SHP77 (cell line): ENCODE results near the gene SLC35F4.

Experiments
- DNase-seq, 2 experiments: peaks; one replicate each; lab custom pipeline; 2025; lab: John Stamatoyannopoulos, UW

SLC35F4 gene

GRCh38 chr14:57848353-57848752 is 17.5 kb downstream of the SLC35F4 start:
- DNase-seq = no peak

DNA sequence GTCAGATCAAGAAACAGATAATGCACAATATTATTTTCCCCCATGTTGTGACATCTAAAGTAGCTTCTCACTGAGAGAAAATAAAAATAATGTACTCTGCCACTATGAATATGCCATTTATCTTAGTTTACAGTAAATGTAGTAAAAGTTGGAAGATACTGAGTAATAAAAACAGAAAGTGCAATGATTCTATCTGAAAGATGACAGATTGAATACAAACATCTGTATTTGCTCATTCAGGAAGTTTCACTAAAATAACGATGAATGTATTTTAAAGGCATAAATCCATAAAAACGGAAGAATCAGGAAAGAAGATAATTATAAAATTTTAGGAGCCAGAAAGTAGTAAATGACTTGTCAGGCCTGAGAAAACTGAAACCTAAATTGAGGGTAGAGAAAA is 18.2 kb downstream of the SLC35F4 start:
- DNase-seq = no peak

GRCh38 chr14:57847096-57847495 is 18.8 kb downstream of the SLC35F4 start:
- no peak for DNase-seq

GRCh38 chr14:57846596-57846995 is 19.3 kb downstream of the SLC35F4 start:
- no peak for DNase-seq

- DNase-seq = no peak
Measured at GRCh38 chr14:57845802-57846531, 19.9 kb downstream of the SLC35F4 start.

DNA sequence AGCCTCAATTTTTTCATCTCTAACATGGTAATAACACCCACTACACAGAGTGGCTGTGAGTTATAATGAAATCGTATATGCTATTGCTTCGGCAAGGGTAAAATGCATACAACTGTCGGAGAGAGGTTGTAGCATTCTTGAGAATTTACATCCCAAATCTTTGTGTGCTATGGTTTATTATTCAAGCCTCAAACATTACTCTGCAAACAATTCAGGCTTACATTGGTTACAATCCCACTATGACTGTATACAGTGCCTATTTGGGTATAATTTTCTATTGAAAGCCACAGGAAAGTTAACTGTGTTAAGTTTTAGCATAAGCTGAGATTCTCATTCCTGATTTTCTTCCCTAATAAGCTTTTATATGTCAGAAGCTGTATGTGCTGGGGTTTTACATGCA is 20.6 kb downstream of the SLC35F4 start:
- no peak for DNase-seq

GRCh38 chr14:57837267-57837666 is 28.6 kb downstream of the SLC35F4 start:
- DNase-seq = no peak

GRCh38 chr14:57835766-57836165 is 30.1 kb downstream of the SLC35F4 start:
- DNase-seq = no peak

DNA sequence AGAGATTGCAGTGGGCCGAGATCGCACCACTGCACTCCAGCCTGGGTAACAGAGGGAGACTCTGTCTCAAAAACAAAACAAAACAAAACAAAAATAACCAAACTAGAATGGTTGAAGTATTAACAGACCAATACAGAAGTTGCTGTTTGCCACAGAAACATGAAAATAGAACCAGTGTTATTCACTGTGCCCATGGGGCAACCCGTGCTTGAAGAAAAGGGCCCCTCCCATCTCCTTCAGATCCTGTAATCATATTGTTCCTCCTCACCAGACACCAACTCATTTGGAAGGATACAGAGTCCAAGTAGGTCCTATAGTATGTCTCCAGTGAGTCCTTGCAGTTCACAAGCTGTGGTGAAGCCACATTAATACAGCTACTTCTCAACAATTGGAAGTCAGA is 30.9 kb downstream of the SLC35F4 start:
- no peak for DNase-seq

DNA sequence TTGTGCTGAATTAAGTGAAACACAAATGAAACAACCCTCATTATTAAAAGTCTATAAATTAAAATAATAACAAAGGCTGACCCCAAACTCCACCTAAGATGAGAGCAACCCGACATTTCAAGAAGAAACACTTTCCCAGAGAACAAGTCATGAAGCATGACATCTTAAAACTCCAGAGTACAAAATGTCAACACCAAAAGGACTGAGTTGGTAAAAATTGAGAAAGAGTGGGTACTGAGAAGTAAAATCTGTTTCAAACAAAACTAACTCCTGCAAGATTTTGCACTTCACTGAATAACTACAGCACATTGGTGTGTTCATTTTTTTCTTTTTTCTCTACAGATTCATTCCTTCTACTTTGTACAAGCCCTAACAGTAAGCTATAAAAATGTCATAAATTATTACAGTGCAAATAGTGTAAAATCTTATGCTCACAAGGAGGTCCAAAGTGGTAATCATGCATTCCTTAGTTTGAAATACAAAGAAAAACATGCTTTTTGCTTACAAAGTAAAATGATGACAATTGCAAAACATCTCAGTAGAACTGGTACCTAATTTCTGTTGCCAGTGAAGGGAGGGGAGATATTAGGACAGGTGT is 31.8 kb downstream of the SLC35F4 start:
- DNase-seq = no peak

DNA sequence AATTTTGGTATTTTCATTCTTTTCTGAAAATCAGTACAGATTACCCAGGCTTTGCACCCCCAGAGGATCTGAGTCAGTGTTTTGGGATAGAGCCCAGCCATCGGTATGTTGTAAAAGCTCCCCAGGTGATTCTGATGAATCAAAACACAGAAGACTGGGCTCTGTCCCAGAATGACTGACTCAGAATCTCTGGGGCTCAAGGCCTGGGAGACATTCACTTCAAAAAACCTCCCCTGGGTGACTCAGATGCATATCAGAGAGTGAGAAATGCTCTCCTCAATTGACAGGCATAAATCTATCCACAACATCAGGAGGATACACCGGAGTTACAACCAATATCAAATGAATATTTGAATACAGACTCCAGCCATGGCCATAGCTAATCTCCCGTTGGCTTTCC is 32.6 kb downstream of the SLC35F4 start:
- no peak for DNase-seq

DNA sequence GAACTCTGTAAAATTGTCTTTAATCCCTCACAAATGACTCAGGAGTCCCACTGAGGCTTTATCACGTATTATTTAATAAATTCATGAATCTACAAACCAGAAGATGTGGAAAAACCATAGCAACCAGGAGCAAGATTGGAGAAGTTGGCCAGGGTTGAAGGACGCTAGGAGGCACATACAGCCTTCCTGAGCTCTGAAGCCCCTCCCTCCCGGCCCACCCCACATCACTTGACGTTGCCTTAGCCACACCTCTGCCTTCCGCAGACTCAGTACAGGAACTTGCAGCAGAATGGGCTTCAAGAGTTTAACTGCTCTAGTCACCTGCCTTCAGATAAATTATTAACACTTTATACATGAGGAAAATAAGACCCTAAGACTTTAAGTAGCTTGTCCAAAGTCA is 33.9 kb downstream of the SLC35F4 start:
- DNase-seq = no peak

- DNase-seq = no peak
Measured at GRCh38 chr14:57828713-57829112, 37.2 kb downstream of the SLC35F4 start.

DNA sequence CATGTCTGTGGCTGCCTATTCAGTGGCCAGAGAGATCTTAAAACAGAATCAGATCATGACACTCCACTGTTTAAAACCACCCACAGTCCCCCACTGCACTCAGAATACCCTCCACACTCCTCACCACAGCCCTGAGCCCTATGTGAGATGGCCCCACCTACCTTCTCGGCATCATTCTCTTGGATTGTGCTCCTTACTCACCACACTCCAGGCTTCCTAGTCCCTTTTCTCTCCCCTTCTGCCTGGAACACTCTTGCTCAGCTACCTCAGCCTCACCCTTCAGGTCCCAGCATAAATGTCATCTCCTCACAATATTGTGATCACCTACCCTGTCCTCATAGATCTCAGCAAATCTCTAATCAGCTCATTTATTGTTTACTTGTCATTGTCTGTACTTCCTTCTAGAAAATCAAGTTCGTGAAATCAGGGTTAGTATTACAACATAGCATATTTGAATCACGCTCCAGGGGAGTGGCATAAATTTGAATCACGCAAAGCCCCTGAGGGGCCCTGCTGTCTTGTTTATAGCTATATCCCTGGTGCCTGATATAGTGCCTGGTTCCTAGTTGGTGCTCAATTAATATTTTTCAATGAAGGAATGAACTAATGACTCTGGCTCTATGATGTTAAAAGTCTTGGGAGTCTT is 42.8 kb downstream of the SLC35F4 start:
- DNase-seq = no peak

DNA sequence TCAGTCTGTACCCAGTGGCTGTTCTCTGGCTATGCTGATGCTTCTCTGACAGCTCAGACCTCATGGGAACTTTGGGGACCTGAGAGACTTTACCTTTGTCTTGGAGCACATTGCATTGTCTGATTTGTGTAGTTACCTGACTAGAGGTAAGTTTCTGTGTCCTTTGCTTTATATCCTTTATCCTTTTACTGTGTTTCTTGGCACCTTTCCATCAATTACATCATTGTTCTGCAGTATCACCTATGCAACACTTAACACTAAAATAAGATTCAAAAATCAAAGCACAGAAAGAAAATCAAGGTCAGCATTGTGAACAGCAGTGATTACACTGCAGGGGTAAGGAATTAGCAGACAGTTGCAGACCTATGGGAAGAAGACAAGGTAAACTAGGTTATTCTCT is 43.8 kb downstream of the SLC35F4 start:
- DNase-seq = peak in 1 of 2 experiments; percentile 5

- no peak for DNase-seq
Measured at GRCh38 chr14:57820581-57820980, 45.3 kb downstream of the SLC35F4 start.

DNA sequence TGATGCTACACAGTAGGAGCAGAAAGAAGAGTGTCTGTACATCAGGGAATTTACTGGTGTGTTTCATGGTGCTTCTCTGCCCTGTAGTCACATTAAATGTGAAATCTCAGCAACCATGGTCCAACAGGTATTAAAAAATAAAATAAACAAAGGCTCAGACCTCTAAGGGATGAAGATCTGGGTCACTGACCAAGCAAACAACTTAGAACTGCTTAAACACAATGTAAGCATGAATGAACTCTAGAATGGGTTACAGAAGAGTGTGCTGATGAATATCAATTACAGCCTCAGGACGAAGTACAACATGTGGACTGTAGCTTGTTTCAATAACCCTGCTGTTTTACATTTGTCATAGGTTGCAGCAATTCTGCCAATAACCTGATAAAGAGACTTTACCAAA is 47.4 kb downstream of the SLC35F4 start:
- DNase-seq = no peak

- no peak for DNase-seq
Measured at GRCh38 chr14:57816568-57817284, 49.2 kb downstream of the SLC35F4 start.

DNA sequence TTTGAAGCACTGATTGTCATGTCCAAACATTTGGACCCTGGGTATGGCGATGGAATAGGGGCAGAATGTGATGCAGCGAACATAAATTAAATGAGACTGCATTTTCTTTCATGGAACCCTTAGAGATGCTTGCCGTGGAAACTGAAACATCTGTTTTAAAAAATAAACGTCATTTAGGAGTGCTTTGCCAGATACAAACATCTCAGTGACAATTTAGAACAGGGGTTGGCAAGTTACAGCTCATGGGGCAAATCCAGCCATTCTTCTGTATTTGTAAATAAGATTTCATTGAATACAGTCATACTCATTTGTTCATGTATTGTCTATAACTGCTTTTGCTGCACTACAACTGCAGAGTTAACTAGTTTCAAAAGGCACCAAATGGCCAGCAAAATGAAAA is 51.2 kb downstream of the SLC35F4 start:
- no peak for DNase-seq

GRCh38 chr14:57812741-57813140 is 53.2 kb downstream of the SLC35F4 start:
- no peak for DNase-seq

DNA sequence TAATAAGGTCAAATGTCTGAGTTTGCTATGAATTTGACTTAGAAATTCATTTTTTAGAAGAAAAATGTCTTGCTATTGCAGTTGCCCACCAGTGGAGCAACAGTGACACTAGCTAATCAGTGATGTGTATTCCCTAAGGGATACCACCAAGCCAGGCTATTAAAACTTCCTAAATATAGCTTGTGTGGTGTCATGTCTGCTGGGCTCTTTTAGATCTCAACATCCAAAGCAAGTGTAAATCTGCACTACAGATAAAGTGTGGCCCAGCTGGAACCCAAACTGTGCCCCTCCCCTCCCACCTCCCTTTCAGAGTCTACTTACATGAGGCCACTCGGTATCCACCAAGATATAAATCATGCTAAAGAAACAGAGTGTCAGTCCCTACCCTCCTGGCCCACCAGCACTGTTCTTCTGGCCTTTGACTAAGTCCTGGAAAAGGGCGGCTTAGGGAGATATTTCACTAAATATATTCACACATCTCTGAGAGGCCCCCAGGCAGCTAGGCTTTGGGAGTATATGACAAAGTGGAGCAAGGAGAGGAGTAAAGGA is 53.8 kb downstream of the SLC35F4 start:
- DNase-seq = no peak

DNA sequence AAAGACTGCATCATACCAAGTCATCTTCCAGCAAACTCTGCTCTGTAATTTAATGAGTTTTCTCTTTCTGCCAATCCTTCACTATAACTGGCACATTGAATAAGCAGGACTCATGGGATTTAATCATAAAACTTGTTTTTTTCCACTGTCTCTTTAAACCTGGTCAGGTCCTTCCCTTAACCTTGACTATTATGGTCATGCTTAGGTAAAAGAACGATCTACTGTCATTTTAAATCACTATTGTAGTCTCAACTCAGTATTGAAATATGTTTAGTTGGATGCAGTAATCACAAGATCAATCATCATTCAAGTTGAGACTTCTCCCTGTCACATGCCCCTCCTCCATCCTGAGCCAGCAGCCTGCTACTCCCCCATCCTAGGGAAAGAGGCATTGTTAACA is 56.1 kb downstream of the SLC35F4 start:
- no peak for DNase-seq

GRCh38 chr14:57797160-57797559 is 68.7 kb downstream of the SLC35F4 start:
- no peak for DNase-seq
